GM12873 (cell line): Measurements from ENCODE around the gene VIT.

Source experiments
- TF ChIP-seq, protein P1 (sequence below): IDR thresholded peaks from 2 replicates; pipeline ENCODE4 v1.5.1; 2012; ENCODE audit warnings: low read depth, mild to moderate bottlenecking, moderate library complexity, low read length, control low read depth; ENCODE audit not compliant: insufficient read depth; ENCODE audit errors: missing control alignments

The VIT gene

DNA sequence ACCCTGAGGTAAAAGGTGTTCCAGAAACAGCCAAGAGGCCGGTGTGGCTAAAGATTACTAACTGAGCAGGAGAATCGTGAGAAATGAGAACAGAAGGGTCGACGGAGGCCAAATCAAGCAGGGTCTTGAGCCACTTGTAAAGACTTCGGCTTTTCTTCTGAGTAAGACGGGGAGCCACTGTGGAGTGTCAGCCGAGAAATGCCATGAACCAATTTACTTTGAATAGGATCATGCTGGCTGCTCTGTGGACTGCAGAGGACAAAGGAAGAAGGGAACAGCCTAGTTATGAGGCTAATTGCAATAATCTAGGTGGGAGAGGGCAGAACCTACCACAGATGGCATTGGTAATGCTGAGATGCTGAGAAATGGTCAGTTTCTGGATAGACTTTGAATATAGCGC is 16.8 kb downstream of the VIT start:
- TF ChIP-seq, protein P1, sequence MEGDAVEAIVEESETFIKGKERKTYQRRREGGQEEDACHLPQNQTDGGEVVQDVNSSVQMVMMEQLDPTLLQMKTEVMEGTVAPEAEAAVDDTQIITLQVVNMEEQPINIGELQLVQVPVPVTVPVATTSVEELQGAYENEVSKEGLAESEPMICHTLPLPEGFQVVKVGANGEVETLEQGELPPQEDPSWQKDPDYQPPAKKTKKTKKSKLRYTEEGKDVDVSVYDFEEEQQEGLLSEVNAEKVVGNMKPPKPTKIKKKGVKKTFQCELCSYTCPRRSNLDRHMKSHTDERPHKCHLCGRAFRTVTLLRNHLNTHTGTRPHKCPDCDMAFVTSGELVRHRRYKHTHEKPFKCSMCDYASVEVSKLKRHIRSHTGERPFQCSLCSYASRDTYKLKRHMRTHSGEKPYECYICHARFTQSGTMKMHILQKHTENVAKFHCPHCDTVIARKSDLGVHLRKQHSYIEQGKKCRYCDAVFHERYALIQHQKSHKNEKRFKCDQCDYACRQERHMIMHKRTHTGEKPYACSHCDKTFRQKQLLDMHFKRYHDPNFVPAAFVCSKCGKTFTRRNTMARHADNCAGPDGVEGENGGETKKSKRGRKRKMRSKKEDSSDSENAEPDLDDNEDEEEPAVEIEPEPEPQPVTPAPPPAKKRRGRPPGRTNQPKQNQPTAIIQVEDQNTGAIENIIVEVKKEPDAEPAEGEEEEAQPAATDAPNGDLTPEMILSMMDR, result no peak

DNA sequence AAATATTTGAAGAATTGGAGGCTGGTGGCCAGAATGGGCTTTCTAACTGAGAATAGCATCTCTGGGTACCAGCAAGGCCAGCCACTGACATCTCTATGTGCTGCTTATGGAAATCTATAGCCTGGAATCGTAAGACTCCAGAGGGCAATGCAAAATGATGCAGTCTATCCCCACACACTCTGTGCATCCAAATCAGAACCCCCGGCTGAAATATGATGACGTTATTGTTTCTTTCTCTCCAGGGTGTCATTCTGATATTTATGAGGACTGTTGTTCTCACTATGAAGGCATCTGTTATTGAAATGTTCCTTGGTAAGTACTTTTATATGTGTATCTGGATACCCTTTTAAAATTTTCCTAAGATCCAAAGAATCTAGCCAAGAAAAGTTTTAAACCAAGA is 19.6 kb downstream of the VIT start:
- TF ChIP-seq, protein P1, result no peak

DNA sequence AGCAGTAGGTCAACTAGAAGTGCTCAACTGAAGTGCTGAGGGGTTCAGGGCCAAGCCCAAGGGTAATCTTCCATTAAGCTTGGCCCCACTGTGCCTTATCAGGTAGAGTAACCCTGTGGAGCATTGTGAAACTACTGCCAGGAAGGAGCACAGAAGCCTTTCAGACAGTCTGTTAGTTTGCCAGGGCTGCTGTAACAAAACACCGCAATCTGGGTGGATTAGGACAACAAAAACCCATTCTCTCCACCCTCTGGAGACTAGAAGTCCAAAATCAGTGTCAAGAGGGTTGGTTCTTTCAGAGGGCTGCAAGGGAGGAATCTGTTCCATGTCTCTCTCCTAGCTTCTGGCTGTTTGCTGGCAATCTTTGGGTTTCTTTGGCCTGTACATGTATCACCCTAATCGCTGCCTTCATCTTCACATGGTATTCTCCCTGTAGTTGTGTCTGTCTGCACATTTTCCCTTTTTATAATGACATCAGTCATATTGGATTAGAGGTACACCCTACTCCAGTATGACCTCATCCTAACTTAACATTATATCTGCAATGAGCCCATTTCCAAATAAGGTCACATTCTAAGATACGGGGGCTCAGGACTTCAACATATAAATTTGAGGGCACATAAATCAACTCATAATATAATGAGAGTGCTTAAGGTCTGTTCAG is 21.2 kb downstream of the VIT start:
- TF ChIP-seq, protein P1, result no peak

- TF ChIP-seq, protein P1, result no peak
Observed at GRCh38 chr2:36727550-36727949, 31.0 kb downstream of the VIT start.

DNA sequence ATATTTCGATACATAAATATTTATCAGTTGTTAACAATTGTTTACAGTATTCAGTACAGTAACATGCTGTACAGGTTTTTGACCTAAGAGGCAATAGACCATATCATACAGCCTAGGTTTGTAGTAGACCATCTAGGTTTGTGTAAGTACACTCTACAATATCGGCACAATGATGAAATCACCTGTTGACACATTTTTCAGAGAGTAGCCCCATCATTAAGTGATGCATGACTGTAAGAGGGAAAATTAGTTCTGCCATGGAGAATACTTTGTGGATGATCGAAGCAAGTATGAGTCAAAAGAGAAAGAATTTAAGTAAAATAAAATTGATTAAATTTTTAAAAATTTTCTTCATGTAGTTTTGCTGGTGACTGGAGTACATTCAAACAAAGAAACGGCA is 32.6 kb downstream of the VIT start:
- TF ChIP-seq, protein P1, result no peak

DNA sequence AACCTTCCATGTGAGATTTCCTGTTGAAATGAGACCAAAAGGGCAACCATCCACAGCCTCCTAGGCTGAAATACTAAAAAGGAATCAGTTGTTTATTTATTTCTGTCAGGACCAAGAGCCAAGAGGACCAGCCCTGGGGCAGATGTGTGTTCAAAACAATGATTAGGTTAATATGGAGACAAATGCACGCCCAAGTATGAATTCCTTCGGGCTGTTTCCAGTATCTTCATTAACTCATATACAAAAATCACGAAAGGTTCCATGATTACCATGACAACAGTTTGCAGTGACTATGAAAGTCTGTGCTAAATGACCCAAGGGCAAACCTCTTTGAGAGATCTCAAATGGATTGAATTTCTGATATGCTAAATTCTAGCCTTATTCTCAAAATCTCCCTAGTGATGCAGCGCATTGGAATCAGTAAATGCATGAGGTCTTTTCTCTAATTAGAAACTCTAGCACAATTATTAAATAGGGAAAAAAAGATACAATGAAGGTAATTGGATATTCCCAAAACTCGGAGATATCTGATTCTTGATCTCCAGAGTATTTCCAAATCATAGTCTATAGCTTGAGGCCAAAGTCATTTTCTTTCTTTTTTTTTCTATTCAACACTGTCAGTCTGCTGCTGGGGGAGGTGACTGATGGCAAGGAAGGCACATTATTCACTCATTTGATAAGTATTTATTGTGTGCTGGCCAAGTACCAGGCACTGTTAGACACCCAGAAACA is 35.6 kb downstream of the VIT start:
- TF ChIP-seq, protein P1, result no peak

DNA sequence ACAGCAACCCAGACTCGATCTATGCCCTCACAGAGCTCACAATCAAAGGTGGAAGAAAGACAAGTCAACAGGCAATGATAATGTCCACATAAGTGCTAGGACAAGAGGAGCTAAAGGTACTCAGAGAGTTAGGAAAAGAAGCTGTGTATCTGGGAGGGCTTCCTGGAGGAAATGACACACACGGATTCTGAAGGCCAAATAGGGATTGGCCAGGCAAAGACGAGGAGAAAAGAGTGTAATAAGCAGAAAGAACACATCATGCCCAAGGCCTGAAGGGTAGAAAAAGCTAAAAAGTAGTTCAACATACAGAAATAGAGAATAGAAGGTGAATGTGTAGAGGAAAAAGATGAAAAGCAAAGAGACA is 36.1 kb downstream of the VIT start:
- TF ChIP-seq, protein P1, result no peak
